Sigmoid colon (tissue), 7 donors: Measurements from ENCODE around the gene ZNHIT2. TPM values are rescaled to one million over a fixed set of nuclear protein-coding genes. Genes with fewer than 3 reads are reported as not detected.
A peak's percentile ranks its signal among the peaks of the same experiment; 100 is the strongest.

Experiments used
- DNase-seq: peaks from one replicate; pipeline ENCODE4 v3.0.0-alpha.2; 2019
- H3K27ac ChIP-seq, 4 donors: fragments of 200-600 bp; sonication (generic); one replicate each; pipeline ENCODE4 v1.5.1; 2016 to 2019; ENCODE audit warnings: mild to moderate bottlenecking in 1 of 4
- H3K27me3 ChIP-seq, 3 donors: fragments of 200-600 bp; sonication (generic); one replicate each; pipeline ENCODE4 v1.5.1; 2019; ENCODE audit warnings: mild to moderate bottlenecking in 1 of 3
- H3K36me3 ChIP-seq, 4 donors: fragments of 200-600 bp; sonication (generic); one replicate each; pipeline ENCODE4 v1.5.1; 2016 to 2019
- H3K4me1 ChIP-seq, 4 donors: fragments of 200-600 bp; sonication (generic); one replicate each; pipeline ENCODE4 v1.5.1; 2017 to 2019
- H3K4me3 ChIP-seq, 4 donors: fragments of 200-600 bp; sonication (generic); one replicate each; pipeline ENCODE4 v1.5.1; 2017 to 2019; ENCODE audit warnings: mild to moderate bottlenecking in 2 of 4, moderate library complexity in 1 of 4
- H3K9me3 ChIP-seq, 4 donors: fragments of 200-600 bp in 3 of 4; sonication (generic) in 3 of 4; one replicate each; pipeline versions ENCODE4 v1.5.1 to v1.6.1; 2013 to 2019
- EP300 ChIP-seq, 4 donors: sonication (generic); formaldehyde crosslinking; IDR thresholded peaks; one replicate each; pipeline ENCODE4 v1.6.1; 2017; ENCODE audit warnings: antibody characterized with exemption in 4 of 4
- POLR2A ChIP-seq, 2 donors: fragments of 450-650 bp; IDR thresholded peaks; one replicate each; pipeline ENCODE4 v1.6.1; 2016; ENCODE audit warnings: antibody characterized with exemption in 2 of 2, mild to moderate bottlenecking in 2 of 2, moderate library complexity in 2 of 2
- POLR2AphosphoS5 ChIP-seq, 4 donors: sonication (generic); formaldehyde crosslinking; IDR thresholded peaks; one replicate each; pipeline ENCODE4 v1.6.1; 2017; ENCODE audit warnings: antibody characterized with exemption in 4 of 4
- WGBS, 2 donors: extraction: QIAGEN DNeasy Blood & Tissue Kit; methylation state at CpG; one replicate each; pipeline ENCODE4 v1.1.7; 2013; 5-methylcytosine and 5-hydroxymethylcytosine counted together
- intact Hi-C: fragments of 100-400 bp; cut with DNase I; formaldehyde crosslinking; loops from one replicate; pipeline ENCODE4 v1.15.1; 2023
- polyA plus RNA-seq, 3 donors: library from polyadenylated mRNA; stranded (reverse); fragments of 200-250 nt; gene quantifications; one replicate each; pipeline ENCODE4 v1.2.3, GENCODE V29; 2013
- total RNA-seq, 4 donors: library from RNA; depleted of rRNA; stranded (reverse); fragments of >200 nt; gene quantifications; one replicate each; pipeline ENCODE4 v1.1.0, GENCODE V29; 2016
- TF ChIP-seq, protein P1 (sequence below), 4 experiments: fragments of 450-650 bp in 3 of 4; fragments of 200-600 bp in 1 of 4; IDR thresholded peaks; one replicate each; pipeline ENCODE4 v1.5.1; 2016 to 2019; ENCODE audit warnings: antibody characterized with exemption in 4 of 4, mild to moderate bottlenecking in 3 of 4, moderate library complexity in 2 of 4
- donor health status: healthy with polysubstance abuse.
- donor health status: Bipolar disorder and iron deficiency.
- donor health status: healthy.

ZNHIT2 gene
- total and polyA plus RNA-seq, 7 donors, result 8.3 to 16.3 (median 13.6) TPM

DNA sequence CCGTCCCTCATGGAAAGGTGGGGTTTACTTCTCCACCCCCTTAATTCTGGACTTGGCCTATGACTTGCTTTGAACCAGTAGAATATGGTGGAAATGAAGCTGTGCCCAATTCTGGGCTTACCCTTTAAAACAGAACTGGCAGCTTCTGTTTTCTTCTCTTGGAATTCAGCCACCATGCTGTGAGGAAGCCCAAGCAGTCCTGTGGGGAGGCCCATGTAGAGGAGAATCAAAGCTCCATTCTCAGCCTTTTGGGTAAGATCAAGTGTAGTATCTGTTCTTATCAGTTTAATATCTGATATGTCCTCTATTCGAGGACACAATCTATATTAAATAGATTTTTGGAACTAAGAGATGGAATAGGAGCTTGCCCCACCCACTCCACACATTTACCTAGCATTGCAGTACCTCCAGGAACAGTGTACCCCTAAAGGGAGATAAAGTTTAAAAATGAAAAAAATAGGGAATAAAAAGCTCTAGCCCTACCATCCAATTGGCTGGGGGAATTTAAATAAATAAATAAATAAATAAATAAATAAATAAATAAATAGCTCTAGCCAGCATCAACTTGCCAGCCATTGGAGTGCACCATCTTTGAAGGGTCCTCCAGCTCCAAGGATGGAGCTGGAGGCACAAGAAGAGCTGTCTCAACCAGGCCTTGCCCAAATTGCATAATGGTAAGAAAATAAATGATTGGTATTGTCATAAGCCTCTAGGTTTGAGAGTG, 30.0 kb upstream of the ZNHIT2 start:
- 67 to 87% methylated on average over 2 of the region's 2 CpGs for WGBS, 2 donors
- H3K27me3 ChIP-seq, result peaks cover 0 to 4% (median 0%) of the 10 kb centered on the region in 3 donors
- peaks cover 0 to 13% (median 4%) of the 10 kb centered on the region in 4 donors for H3K4me1 ChIP-seq
- TF ChIP-seq POLR2AphosphoS5 (IDR thresholded peaks at IDR 0.05) (no peak), POLR2A (IDR thresholded peaks at IDR 0.05) (no peak), EP300 (IDR thresholded peaks at IDR 0.05) (no peak)
- TF ChIP-seq, protein P1, sequence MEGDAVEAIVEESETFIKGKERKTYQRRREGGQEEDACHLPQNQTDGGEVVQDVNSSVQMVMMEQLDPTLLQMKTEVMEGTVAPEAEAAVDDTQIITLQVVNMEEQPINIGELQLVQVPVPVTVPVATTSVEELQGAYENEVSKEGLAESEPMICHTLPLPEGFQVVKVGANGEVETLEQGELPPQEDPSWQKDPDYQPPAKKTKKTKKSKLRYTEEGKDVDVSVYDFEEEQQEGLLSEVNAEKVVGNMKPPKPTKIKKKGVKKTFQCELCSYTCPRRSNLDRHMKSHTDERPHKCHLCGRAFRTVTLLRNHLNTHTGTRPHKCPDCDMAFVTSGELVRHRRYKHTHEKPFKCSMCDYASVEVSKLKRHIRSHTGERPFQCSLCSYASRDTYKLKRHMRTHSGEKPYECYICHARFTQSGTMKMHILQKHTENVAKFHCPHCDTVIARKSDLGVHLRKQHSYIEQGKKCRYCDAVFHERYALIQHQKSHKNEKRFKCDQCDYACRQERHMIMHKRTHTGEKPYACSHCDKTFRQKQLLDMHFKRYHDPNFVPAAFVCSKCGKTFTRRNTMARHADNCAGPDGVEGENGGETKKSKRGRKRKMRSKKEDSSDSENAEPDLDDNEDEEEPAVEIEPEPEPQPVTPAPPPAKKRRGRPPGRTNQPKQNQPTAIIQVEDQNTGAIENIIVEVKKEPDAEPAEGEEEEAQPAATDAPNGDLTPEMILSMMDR (IDR thresholded peaks at IDR 0.05), result no peak
- intact Hi-C loops, result no loop called here
- no peaks in the 10 kb centered on the region for H3K36me3 ChIP-seq
- H3K4me3 ChIP-seq, result no peak overlapping the region
- no peak for DNase-seq
- no peaks in the 10 kb centered on the region for H3K9me3 ChIP-seq
- H3K27ac ChIP-seq, result no peak overlapping the region

DNA sequence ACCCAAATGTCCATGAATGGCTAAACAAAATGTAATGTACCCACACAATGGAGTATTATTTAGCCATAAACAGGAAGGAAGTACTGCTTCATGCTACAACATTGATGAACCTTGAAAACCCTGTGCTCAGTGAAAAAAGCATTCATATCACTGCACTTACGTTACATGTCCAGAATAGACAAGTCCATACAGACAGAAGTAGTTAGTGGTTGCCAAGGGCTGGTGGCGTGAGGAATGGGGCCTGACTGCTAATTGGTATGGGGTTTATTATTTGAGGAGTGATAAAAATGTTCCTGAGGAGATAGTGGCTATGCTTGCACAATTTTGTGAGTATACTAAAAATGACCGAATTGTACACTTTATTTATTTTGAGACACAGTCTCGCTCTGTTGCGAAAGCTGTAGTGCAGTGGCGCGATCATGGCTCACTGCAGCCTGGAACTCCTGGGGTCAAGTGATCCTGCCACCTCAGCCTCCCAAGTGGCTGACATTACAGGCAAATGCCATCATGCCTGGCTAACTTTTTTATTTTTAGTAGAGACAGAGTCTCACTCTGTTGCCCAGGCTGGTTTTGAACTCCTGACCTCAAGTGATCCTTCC, 24.5 kb upstream of the ZNHIT2 start:
- intact Hi-C loops, result no loop called here
- 79 to 86% methylated on average over 7 of the region's 7 CpGs for WGBS, 2 donors
- no peak for DNase-seq
- Histone ChIP-seq H3K4me3 (no peak overlapping the region), H3K27ac (no peak overlapping the region), H3K27me3 (peaks cover 0 to 3% (median 0%) of the 10 kb centered on the region in 3 donors), H3K36me3 (no peaks in the 10 kb centered on the region), H3K4me1 (no peaks in the 10 kb centered on the region), H3K9me3 (no peaks in the 10 kb centered on the region)
- TF ChIP-seq, protein P1 (IDR thresholded peaks at IDR 0.05), result no peak
- TF ChIP-seq EP300 (IDR thresholded peaks at IDR 0.05) (no peak), POLR2AphosphoS5 (IDR thresholded peaks at IDR 0.05) (no peak), POLR2A (IDR thresholded peaks at IDR 0.05) (no peak)

DNA sequence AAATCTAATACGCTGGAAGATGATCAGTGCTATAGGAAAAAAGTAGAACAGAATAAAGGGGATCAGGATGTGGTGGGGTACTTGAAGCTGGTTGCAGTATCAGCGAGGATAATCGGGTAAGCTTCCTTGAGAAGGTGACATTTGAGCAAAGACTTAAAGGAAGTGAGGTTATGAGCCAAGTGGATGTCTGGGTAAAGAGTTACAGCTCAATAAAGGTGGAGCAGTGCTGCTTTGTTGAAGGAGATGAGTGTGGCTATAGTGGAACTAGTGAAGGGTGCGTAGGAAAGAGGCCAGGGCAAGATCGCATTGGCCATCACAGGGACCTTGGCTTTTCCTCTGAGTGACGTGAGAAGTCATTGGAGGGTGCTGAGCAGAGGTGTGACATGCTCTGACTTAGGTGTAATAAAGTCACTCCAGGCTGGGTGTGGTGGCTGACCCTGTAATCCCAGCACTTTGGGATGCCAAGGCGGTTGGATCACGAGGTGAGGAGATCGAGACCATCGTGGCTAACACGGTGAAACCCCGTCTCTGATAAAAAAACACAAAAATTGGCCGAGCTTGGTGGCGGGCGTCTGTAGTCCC, 19.1 kb upstream of the ZNHIT2 start:
- Histone ChIP-seq H3K27me3 (no peaks in the 10 kb centered on the region), H3K4me3 (no peak overlapping the region), H3K9me3 (no peaks in the 10 kb centered on the region), H3K36me3 (peaks cover 0 to 14% (median 11%) of the 10 kb centered on the region in 4 donors), H3K27ac (no peak overlapping the region), H3K4me1 (peaks cover 0 to 31% (median 25%) of the 10 kb centered on the region in 4 donors)
- intact Hi-C loops, result no loop called here
- TF ChIP-seq EP300 (IDR thresholded peaks at IDR 0.05) (no peak), POLR2A (IDR thresholded peaks at IDR 0.05) (no peak), POLR2AphosphoS5 (IDR thresholded peaks at IDR 0.05) (no peak)
- TF ChIP-seq, protein P1 (IDR thresholded peaks at IDR 0.05), result no peak
- WGBS, 2 donors, result 28 to 78% methylated on average over 15 of the region's 15 CpGs
- no peak for DNase-seq

DNA sequence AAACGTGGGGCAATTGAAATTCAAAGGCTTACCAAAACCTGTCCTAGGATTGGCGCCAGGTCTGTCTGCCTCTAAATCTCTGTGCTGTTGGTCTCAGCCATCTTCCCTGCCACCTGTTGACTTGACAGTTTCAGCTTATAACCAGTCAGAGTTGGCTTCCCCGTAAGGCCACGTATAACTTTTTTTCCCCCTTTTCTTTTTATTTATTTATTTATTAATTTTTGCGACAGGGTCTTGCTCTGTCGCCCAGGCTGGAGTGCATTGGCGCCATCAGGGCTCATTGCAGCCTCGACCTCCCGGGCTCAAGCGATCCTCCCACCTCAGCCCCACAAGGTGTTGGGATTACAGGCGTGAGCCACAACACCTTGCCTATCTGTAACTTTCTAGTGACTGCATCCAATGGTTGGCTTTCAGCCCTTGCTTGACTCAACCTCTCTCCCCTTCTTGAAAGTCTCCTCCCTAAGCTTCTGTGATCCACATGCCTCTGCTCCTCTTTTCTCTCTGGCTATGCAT, 18.2 kb upstream of the ZNHIT2 start:
- DNase-seq, result no peak
- intact Hi-C loops, result loop anchor here (2.0 kb wide), 1 partner anchor 45 kb away; the partner anchor contains the start of gene CAPN1
- no peak for TF ChIP-seq POLR2AphosphoS5 (IDR thresholded peaks at IDR 0.05)
- no peak for TF ChIP-seq EP300 (IDR thresholded peaks at IDR 0.05)
- TF ChIP-seq POLR2A (IDR thresholded peaks at IDR 0.05), result no peak
- TF ChIP-seq, protein P1 (IDR thresholded peaks at IDR 0.05), result no peak
- Histone ChIP-seq H3K9me3 (no peaks in the 10 kb centered on the region), H3K4me3 (peak overlapping the region; percentile 83 to 93 (median 90)), H3K27ac (peak overlapping the region; percentile 94 to 98 (median 96)), H3K27me3 (no peaks in the 10 kb centered on the region), H3K36me3 (peaks cover 5 to 24% (median 20%) of the 10 kb centered on the region in 4 donors), H3K4me1 (peaks cover 0 to 31% (median 25%) of the 10 kb centered on the region in 4 donors)
- WGBS, 2 donors, result 48 to 59% methylated on average over 11 of the region's 11 CpGs
